ENCODE measurements around the gene RAD51AP1.

DNA sequence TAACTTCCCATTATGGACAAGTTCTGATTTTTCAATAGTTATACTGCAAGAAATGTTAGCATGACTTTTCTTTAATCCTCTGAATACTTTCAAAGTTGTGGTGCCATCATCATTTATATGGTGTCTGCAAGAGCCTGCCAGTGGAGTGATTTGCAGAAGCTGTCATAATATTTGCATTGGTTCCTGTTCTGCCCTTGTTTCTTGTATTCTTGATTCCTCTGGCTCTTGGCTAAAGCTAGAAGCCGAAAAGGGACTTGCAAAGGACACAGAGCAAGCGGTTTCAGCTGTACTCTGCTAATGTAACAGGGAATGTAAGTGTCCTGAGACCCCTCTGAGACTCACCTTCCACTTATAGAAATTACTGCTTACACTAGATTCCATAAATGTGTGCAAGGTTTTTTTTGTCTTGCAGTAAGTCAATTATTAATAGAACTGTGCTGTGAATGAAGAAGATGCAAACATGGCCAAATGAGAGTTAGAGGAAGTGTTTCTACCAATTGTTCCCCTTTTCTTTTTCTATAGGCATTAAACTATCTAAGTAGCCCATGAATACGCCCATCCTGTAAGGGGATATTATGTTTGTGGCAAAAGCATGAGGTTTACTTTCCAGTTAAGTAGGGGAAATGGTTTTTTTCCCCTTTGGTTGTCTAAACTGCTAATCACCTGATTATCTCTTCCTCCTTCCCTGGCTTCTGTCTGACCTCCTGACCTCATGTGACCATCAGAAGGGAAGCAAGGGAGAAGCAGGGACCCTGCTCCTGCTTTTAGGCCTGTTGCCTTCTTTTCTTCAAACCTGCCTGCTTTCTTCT is 28.6 kb downstream of the RAD51AP1 start:
- no peak for TF ChIP-seq EZH2 (optimal IDR thresholded peaks at IDR 0.05; ENCODE audit: low read depth, low read length)
- TF ChIP-seq, protein P1, sequence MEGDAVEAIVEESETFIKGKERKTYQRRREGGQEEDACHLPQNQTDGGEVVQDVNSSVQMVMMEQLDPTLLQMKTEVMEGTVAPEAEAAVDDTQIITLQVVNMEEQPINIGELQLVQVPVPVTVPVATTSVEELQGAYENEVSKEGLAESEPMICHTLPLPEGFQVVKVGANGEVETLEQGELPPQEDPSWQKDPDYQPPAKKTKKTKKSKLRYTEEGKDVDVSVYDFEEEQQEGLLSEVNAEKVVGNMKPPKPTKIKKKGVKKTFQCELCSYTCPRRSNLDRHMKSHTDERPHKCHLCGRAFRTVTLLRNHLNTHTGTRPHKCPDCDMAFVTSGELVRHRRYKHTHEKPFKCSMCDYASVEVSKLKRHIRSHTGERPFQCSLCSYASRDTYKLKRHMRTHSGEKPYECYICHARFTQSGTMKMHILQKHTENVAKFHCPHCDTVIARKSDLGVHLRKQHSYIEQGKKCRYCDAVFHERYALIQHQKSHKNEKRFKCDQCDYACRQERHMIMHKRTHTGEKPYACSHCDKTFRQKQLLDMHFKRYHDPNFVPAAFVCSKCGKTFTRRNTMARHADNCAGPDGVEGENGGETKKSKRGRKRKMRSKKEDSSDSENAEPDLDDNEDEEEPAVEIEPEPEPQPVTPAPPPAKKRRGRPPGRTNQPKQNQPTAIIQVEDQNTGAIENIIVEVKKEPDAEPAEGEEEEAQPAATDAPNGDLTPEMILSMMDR (IDR thresholded peaks at IDR 0.05; ENCODE audit: low read length): no peak
